ENCODE data around the gene HDAC4. TPM values are rescaled to one million over a fixed set of nuclear protein-coding genes. Genes with fewer than 3 reads are reported as not detected.

HDAC4 gene
- total RNA-seq, 1 experiment from 2014 or later, result 32.0 TPM

DNA sequence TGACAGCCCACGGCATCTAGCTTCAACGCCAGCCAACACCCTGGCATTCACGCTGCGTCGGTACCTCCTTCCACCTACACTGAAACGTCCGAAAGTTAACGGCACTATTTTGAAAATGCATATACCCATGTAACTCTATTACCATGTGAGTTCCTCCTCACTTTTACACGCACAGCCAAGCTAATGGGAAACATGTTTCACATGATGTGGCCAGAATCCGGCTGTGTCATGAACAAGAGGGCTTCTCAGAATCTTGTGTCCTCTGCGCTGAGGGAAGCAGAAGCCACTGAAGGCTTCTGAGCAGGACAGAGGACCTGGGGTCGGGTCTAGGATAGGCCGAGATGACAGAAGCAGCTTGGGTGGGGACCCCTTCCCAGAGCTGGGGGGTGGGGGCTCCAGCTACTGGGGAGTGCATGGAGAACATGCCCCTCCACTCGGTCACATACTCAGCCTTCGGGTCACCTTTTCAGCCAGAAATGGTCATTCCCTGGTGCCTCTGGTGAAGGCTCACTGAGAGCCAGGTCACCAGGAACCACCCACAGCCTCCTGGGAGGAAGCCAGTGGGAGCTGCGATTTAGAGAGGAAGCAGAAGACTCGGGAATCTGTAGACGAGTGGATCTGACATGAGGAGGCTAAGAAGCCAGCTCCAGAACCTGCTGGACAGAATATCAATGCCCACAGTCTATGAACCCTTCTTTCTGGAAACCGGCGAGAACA lies 41.5 kb downstream of the HDAC4 start:
- no CpG with 5 or more reads among the region's 20 CpGs for WGBS (ENCODE audit: extremely low coverage, insufficient read length, low lambda C conversion rate)
- Mint-ChIP-seq H3K9me3 (peaks cover 6 to 16% of the 10 kb centered on the region in 2 experiments), H3K4me3 (no peak overlapping the region), H3K27ac (peak overlapping the region in 1 of 3 experiments; percentile 50; a peak in 1 of 7 replicates), H3K36me3 (ENCODE audit: insufficient read depth in 1 of 3, low read depth in 3 of 3) (peaks cover 15 to 19% (median 18%) of the 10 kb centered on the region in 3 experiments), H3K27me3 (ENCODE audit: low read depth) (no peaks in the 10 kb centered on the region), H3K4me1 (peaks cover 23 to 35% of the 10 kb centered on the region in 2 experiments)
- TF ChIP-seq, protein P1, sequence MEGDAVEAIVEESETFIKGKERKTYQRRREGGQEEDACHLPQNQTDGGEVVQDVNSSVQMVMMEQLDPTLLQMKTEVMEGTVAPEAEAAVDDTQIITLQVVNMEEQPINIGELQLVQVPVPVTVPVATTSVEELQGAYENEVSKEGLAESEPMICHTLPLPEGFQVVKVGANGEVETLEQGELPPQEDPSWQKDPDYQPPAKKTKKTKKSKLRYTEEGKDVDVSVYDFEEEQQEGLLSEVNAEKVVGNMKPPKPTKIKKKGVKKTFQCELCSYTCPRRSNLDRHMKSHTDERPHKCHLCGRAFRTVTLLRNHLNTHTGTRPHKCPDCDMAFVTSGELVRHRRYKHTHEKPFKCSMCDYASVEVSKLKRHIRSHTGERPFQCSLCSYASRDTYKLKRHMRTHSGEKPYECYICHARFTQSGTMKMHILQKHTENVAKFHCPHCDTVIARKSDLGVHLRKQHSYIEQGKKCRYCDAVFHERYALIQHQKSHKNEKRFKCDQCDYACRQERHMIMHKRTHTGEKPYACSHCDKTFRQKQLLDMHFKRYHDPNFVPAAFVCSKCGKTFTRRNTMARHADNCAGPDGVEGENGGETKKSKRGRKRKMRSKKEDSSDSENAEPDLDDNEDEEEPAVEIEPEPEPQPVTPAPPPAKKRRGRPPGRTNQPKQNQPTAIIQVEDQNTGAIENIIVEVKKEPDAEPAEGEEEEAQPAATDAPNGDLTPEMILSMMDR (conservative IDR thresholded peaks at IDR 0.05), result no peak
- Histone ChIP-seq H3K23ac (ENCODE audit: insufficient read length, low read depth, low read length) (no peak overlapping the region), H3T11ph (ENCODE audit: low read length) (no peak overlapping the region), H3K23me2 (ENCODE audit: insufficient read length, low read depth, low read length, poor library complexity, severe bottlenecking) (no peaks in the 10 kb centered on the region), H2BK12ac (ENCODE audit: insufficient read length, low read depth, low read length) (no peak overlapping the region), H3K4ac (ENCODE audit: low read depth, low read length) (no peak overlapping the region), H3K79me2 (ENCODE audit: insufficient read depth, low read length) (peaks cover 3% of the 10 kb centered on the region; the same call in 1 of the 2 replicates), H3K18ac (ENCODE audit: insufficient read length, low read depth, low read length) (no peak overlapping the region), H4K8ac (replicated peaks; ENCODE audit: insufficient read length, low read depth, low read length) (no peak overlapping the region), H3K27me3 (ENCODE audit: insufficient read depth, low read length) (no peaks in the 10 kb centered on the region), H4K91ac (ENCODE audit: insufficient read length, low read depth, low read length) (no peak overlapping the region), H2BK20ac (ENCODE audit: low read depth, low read length, poor library complexity, severe bottlenecking) (no peak overlapping the region), H3K9me3 (ENCODE audit: control insufficient read depth, low read depth, low read length) (no peaks in the 10 kb centered on the region), H3K79me1 (ENCODE audit: insufficient read depth, low read depth, low read length, poor library complexity, severe bottlenecking) (no peaks in the 10 kb centered on the region), H2AK5ac (ENCODE audit: insufficient read length, low read length) (no peak overlapping the region), H3K4me1 (ENCODE audit: insufficient read depth, low read length) (peaks cover 6% of the 10 kb centered on the region; the same call in 1 of the 2 replicates), H2BK5ac (ENCODE audit: insufficient read length, low read length) (no peak overlapping the region), H2AFZ (ENCODE audit: low read length) (no peak overlapping the region), H3K27ac (ENCODE audit: insufficient read length, low read depth, low read length) (no peak overlapping the region), H4K20me1 (ENCODE audit: control insufficient read depth, insufficient read depth, insufficient read length) (no peaks in the 10 kb centered on the region), H4K5ac (ENCODE audit: insufficient read length, low read depth, low read length) (no peak overlapping the region), H3K56ac (ENCODE audit: insufficient read length, low read depth, low read length) (no peak overlapping the region), H3K14ac (ENCODE audit: insufficient read depth, low read length) (no peak overlapping the region), H3K4me2 (ENCODE audit: insufficient read depth, insufficient read length, low read length) (no peak overlapping the region), H3K9ac (ENCODE audit: extremely low read depth, insufficient read length, low read length) (no peak overlapping the region), H2BK15ac (ENCODE audit: low read depth, low read length) (no peak overlapping the region), H2BK120ac (ENCODE audit: low read depth, low read length, poor library complexity, severe bottlenecking) (no peak overlapping the region)
- DNase-seq, result no peak
